ENCODE data around the gene CDH12. TPM values are rescaled to one million over a fixed set of nuclear protein-coding genes. Genes with fewer than 3 reads are reported as not detected.

The CDH12 gene
- total RNA-seq, 1 donor from 2014 or later, result 0.11 TPM

GRCh38 chr5:22650511-22650910, 202.6 kb downstream of the CDH12 start:
- no peaks in the 10 kb centered on the region for H3K4me1 ChIP-seq
- intact Hi-C loops (cut with DNase I), result no loop called here
- no peak for TF ChIP-seq CTCF (IDR thresholded peaks at IDR 0.05)
- no peaks in the 10 kb centered on the region for H3K27me3 ChIP-seq
- no peak overlapping the region for H3K27ac ChIP-seq
- no peak for DNase-seq (ENCODE audit: low spot score in 2 of 2)
- no peak overlapping the region for H3K4me3 ChIP-seq
- no peaks in the 10 kb centered on the region for H3K9me3 ChIP-seq
- H3K36me3 ChIP-seq, result no peaks in the 10 kb centered on the region

- no peaks in the 10 kb centered on the region for H3K4me1 ChIP-seq
- no peaks in the 10 kb centered on the region for H3K36me3 ChIP-seq
- DNase-seq (ENCODE audit: low spot score in 2 of 2), result no peak
- H3K9me3 ChIP-seq, result no peaks in the 10 kb centered on the region
- no peak overlapping the region for H3K27ac ChIP-seq
- intact Hi-C loops (cut with DNase I), result no loop called here
- TF ChIP-seq CTCF (IDR thresholded peaks at IDR 0.05), result no peak
- H3K27me3 ChIP-seq, result no peaks in the 10 kb centered on the region
- no peak overlapping the region for H3K4me3 ChIP-seq
Observed at GRCh38 chr5:22649074-22649473, 204.1 kb downstream of the CDH12 start.

- Histone ChIP-seq H3K27me3 (no peaks in the 10 kb centered on the region), H3K4me3 (no peak overlapping the region), H3K4me1 (no peaks in the 10 kb centered on the region), H3K36me3 (no peaks in the 10 kb centered on the region), H3K27ac (no peak overlapping the region), H3K9me3 (no peaks in the 10 kb centered on the region)
- DNase-seq (ENCODE audit: low spot score in 2 of 2), result no peak
- intact Hi-C loops (cut with DNase I), result no loop called here
- TF ChIP-seq CTCF (IDR thresholded peaks at IDR 0.05), result no peak
Observed at GRCh38 chr5:22644859-22645258, 208.3 kb downstream of the CDH12 start.

- no peaks in the 10 kb centered on the region for H3K9me3 ChIP-seq
- DNase-seq (ENCODE audit: low spot score in 2 of 2), result no peak
- H3K27ac ChIP-seq, result no peak overlapping the region
- TF ChIP-seq CTCF (IDR thresholded peaks at IDR 0.05), result no peak
- H3K4me3 ChIP-seq, result no peak overlapping the region
- H3K4me1 ChIP-seq, result no peaks in the 10 kb centered on the region
- H3K27me3 ChIP-seq, result no peaks in the 10 kb centered on the region
- no peaks in the 10 kb centered on the region for H3K36me3 ChIP-seq
- intact Hi-C loops (cut with DNase I), result no loop called here
Observed at GRCh38 chr5:22643356-22643755, 209.8 kb downstream of the CDH12 start.

GRCh38 chr5:22631683-22632082, 221.5 kb downstream of the CDH12 start:
- no peaks in the 10 kb centered on the region for H3K27me3 ChIP-seq
- DNase-seq (ENCODE audit: low spot score in 2 of 2), result no peak
- no peaks in the 10 kb centered on the region for H3K4me1 ChIP-seq
- no peaks in the 10 kb centered on the region for H3K9me3 ChIP-seq
- TF ChIP-seq CTCF (IDR thresholded peaks at IDR 0.05), result no peak
- H3K36me3 ChIP-seq, result no peaks in the 10 kb centered on the region
- intact Hi-C loops (cut with DNase I), result no loop called here
- H3K27ac ChIP-seq, result no peak overlapping the region
- no peak overlapping the region for H3K4me3 ChIP-seq

GRCh38 chr5:22627029-22627428, 226.1 kb downstream of the CDH12 start:
- Histone ChIP-seq H3K36me3 (no peaks in the 10 kb centered on the region), H3K27ac (no peak overlapping the region), H3K4me1 (no peaks in the 10 kb centered on the region), H3K4me3 (no peak overlapping the region), H3K27me3 (no peaks in the 10 kb centered on the region), H3K9me3 (no peaks in the 10 kb centered on the region)
- TF ChIP-seq CTCF (IDR thresholded peaks at IDR 0.05), result no peak
- intact Hi-C loops (cut with DNase I), result no loop called here
- no peak for DNase-seq (ENCODE audit: low spot score in 2 of 2)

All from ascending aorta (tissue), 2 donors.